ENCODE data around the gene PTPN23. TPM values are rescaled to one million over a fixed set of nuclear protein-coding genes. Genes with fewer than 3 reads are reported as not detected.

PTPN23 gene
- total and polyA plus RNA-seq, 9 of the 15 experiments (the other 6 are each of a cell fraction or from before 2014, with no cell fraction given): 0.41 to 58.7 (median 7.2) TPM

GRCh38 chr3:47381317-47382157 lies 716 bp downstream of the PTPN23 start (continued):
- TF ChIP-seq ZNF311 (CRISPR knock-in tag; IDR thresholded peaks at IDR 0.05): no peak
- TF ChIP-seq ZNF511 (CRISPR knock-in tag; IDR thresholded peaks at IDR 0.05): 0 out of 2 replicates have a peak, but pooled peaks have one; percentile 73
- TF ChIP-seq ZKSCAN1 (IDR thresholded peaks at IDR 0.05; ENCODE audit: low read depth, low read length): peak; percentile 42; the same call in 1 of the 2 replicates
- TF ChIP-seq ZNF445 (CRISPR knock-in tag; IDR thresholded peaks at IDR 0.05; ENCODE audit: low read depth): no peak
- no peak for TF ChIP-seq LEF1 (IDR thresholded peaks at IDR 0.05)
- 0 out of 2 replicates have a peak, but pooled peaks have one; percentile 45 for TF ChIP-seq ARID2 (IDR thresholded peaks at IDR 0.05)
- no peak for TF ChIP-seq KDM1A (IDR thresholded peaks at IDR 0.05)
- TF ChIP-seq NCOR1 (IDR thresholded peaks at IDR 0.05): no peak
- no peak for TF ChIP-seq ZNF668 (CRISPR knock-in tag; IDR thresholded peaks at IDR 0.05)
- TF ChIP-seq ARID4B (CRISPR knock-in tag; IDR thresholded peaks at IDR 0.05): peak; percentile 4
- peak in 1 of 2 experiments; percentile 27; a peak in 2 of 4 replicates for TF ChIP-seq MNT (conservative IDR thresholded peaks at IDR 0.05)
- peak; percentile 65; the same call in 1 of the 2 replicates for TF ChIP-seq ZNF316 (IDR thresholded peaks at IDR 0.05)
- TF ChIP-seq HNRNPLL (IDR thresholded peaks at IDR 0.05; ENCODE audit: low read depth, low read length, poor library complexity, severe bottlenecking): no peak
- no peak for TF ChIP-seq TFAM (CRISPR knock-in tag; conservative IDR thresholded peaks at IDR 0.05)
- TF ChIP-seq MTA3 (IDR thresholded peaks at IDR 0.05; ENCODE audit: borderline replicate concordance): peak; percentile 34; the same call in 1 of the 2 replicates
- TF ChIP-seq NFE2 (IDR thresholded peaks at IDR 0.05; ENCODE audit: low read depth): no peak
- TF ChIP-seq NELFE (IDR thresholded peaks at IDR 0.05; ENCODE audit: insufficient read depth, insufficient read length): no peak
- TF ChIP-seq THRB (CRISPR knock-in tag; conservative IDR thresholded peaks at IDR 0.05): peak; percentile 5; the same call in 1 of the 2 replicates
- TF ChIP-seq SMARCA5 (IDR thresholded peaks at IDR 0.05): peak; percentile 82
- no peak for TF ChIP-seq ATF7 (IDR thresholded peaks at IDR 0.05)
